Tibial nerve (tissue), 4 donors: ENCODE results near the gene SUGCT.

Experiments
- CTCF ChIP-seq, 5 experiments: fragments of 200-600 bp in 3 of 5; fragments of 450-650 bp in 2 of 5; sonication (generic) in 3 of 5; IDR thresholded peaks; one replicate each; pipeline ENCODE4 v1.5.1; 2016 to 2019; ENCODE audit warnings: antibody characterized with exemption in 5 of 5, mild to moderate bottlenecking in 3 of 5, moderate library complexity in 2 of 5
- EP300 ChIP-seq, 2 donors: sonication (generic); formaldehyde crosslinking; IDR thresholded peaks; one replicate each; pipeline ENCODE4 v1.6.1; 2017; ENCODE audit warnings: antibody characterized with exemption in 2 of 2, mild to moderate bottlenecking in 1 of 2
- POLR2A ChIP-seq, 2 donors: fragments of 450-650 bp; IDR thresholded peaks; one replicate each; pipeline ENCODE4 v1.6.1; 2017; ENCODE audit warnings: antibody characterized with exemption in 2 of 2, mild to moderate bottlenecking in 2 of 2, moderate library complexity in 2 of 2

GRCh38 chr7:40629891-40630290 lies 495.1 kb downstream of the SUGCT start:
- TF ChIP-seq CTCF (IDR thresholded peaks at IDR 0.05), result no peak
- TF ChIP-seq POLR2A (IDR thresholded peaks at IDR 0.05), result no peak
- TF ChIP-seq EP300 (IDR thresholded peaks at IDR 0.05), result no peak
